Peyer's patch (tissue), 4 donors: ENCODE measurements around the gene TPP1. TPM values are rescaled to one million over a fixed set of nuclear protein-coding genes. Genes with fewer than 3 reads are reported as not detected.

Source experiments
- DNase-seq, 3 donors: peaks; one replicate each; pipeline ENCODE4 v3.0.0-alpha.2; 2017 to 2019
- H3K27ac ChIP-seq, 4 donors: fragments of 200-600 bp; sonication (generic); one replicate each; pipeline ENCODE4 v1.5.1; 2016 to 2019
- H3K27me3 ChIP-seq, 2 donors: fragments of 200-600 bp; sonication (generic); one replicate each; pipeline ENCODE4 v1.5.1; 2019
- H3K36me3 ChIP-seq, 3 donors: fragments of 200-600 bp; sonication (generic); one replicate each; pipeline ENCODE4 v1.5.1; 2016 to 2019
- H3K4me1 ChIP-seq, 4 donors: fragments of 200-600 bp; sonication (generic); one replicate each; pipeline ENCODE4 v1.5.1; 2016 to 2019
- H3K4me3 ChIP-seq, 4 donors: fragments of 200-600 bp; sonication (generic); 1 replicate in 3 of 4; 2 replicates in 1 of 4; pipeline ENCODE4 v1.5.1; 2016 to 2019; ENCODE audit warnings: mild to moderate bottlenecking in 1 of 4
- H3K9me3 ChIP-seq, 4 donors: fragments of 200-600 bp; sonication (generic); one replicate each; pipeline ENCODE4 v1.5.1; 2016 to 2019; ENCODE audit warnings: mild to moderate bottlenecking in 1 of 4
- CTCF ChIP-seq, 6 experiments: fragments of 450-650 bp in 4 of 6; fragments of 200-600 bp in 2 of 6; sonication (generic) in 1 of 6; IDR thresholded peaks; one replicate each; pipeline ENCODE4 v1.5.1; 2017 to 2019; ENCODE audit warnings: antibody characterized with exemption in 6 of 6, mild to moderate bottlenecking in 3 of 6, moderate library complexity in 1 of 6
- POLR2A ChIP-seq, 2 donors: fragments of 450-650 bp; IDR thresholded peaks; one replicate each; pipeline ENCODE4 v1.5.1; 2017; ENCODE audit warnings: antibody characterized with exemption in 2 of 2, mild to moderate bottlenecking in 2 of 2, moderate library complexity in 2 of 2
- total RNA-seq, 4 donors: library from RNA; depleted of rRNA; stranded (reverse); fragments of >200 nt; gene quantifications; one replicate each; pipeline ENCODE4 v1.1.0, GENCODE V29; 2016

Gene TPP1
- total RNA-seq, 4 donors from 2014 or later = 79.2 to 232 (median 134) TPM

DNA sequence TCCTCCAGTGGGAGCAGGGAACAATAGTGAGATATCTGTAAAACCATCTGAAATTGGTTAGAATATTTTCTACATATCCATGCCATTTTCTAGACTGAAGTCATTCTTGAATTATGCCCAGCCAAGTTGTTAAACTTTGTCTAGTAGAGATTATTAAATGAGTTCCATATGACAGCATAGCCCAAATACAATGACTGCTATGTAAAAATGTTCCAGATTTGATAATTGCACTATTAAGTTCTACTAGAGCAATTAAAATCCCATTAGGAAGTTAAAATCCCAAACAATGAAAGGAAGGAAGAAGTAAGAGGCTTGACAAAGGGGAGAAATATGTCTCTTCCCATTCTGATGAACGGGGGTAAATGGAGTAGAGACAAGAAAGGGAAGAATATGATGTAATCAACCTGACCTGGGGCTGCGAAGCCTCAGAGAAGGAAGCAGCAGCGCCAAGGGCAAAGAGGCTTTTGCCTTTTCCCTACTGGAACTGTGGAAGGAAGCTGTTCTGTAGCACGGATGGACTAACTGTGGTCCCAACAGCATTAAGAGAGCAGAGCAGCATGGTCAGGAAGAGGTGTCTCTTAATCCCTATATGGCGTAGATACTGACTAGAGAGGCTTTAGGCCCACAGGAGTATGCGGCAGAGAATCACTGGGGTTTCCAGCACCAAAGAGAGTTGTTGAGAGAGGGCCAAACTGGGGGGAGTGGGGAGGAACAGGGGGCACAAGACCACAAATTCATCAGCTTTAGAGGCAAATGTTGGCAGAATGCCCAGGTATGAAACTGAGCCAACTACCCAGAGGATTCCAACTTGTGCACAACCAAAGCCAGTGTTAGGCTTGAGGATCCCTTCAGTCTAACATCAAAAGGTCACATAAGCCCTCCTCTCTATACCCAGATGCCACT is 42.5 kb downstream of the TPP1 start:
- no peak for TF ChIP-seq POLR2A (IDR thresholded peaks at IDR 0.05)
- TF ChIP-seq CTCF (IDR thresholded peaks at IDR 0.05) = no peak
- H3K4me1 ChIP-seq = no peaks in the 10 kb centered on the region
- H3K36me3 ChIP-seq = peaks cover 0 to 4% (median 0%) of the 10 kb centered on the region in 3 donors
- no peak overlapping the region for H3K4me3 ChIP-seq
- peak overlapping the region in 2 of 4 donors; percentile 23 to 32 for H3K27ac ChIP-seq
- no peak for DNase-seq
- H3K27me3 ChIP-seq = no peaks in the 10 kb centered on the region
- H3K9me3 ChIP-seq = no peaks in the 10 kb centered on the region

GRCh38 chr11:6574816-6575715 is 44.2 kb downstream of the TPP1 start:
- no peak overlapping the region for H3K27ac ChIP-seq
- TF ChIP-seq CTCF (IDR thresholded peaks at IDR 0.05) = no peak
- TF ChIP-seq POLR2A (IDR thresholded peaks at IDR 0.05) = no peak
- no peaks in the 10 kb centered on the region for H3K9me3 ChIP-seq
- H3K27me3 ChIP-seq = no peaks in the 10 kb centered on the region
- H3K4me1 ChIP-seq = no peaks in the 10 kb centered on the region
- no peak overlapping the region for H3K4me3 ChIP-seq
- DNase-seq = no peak
- no peaks in the 10 kb centered on the region for H3K36me3 ChIP-seq

GRCh38 chr11:6572215-6572614 is 47.0 kb downstream of the TPP1 start:
- H3K4me1 ChIP-seq = no peaks in the 10 kb centered on the region
- no peak for DNase-seq
- no peak overlapping the region for H3K27ac ChIP-seq
- H3K4me3 ChIP-seq = no peak overlapping the region
- no peaks in the 10 kb centered on the region for H3K36me3 ChIP-seq
- no peaks in the 10 kb centered on the region for H3K27me3 ChIP-seq
- TF ChIP-seq CTCF (IDR thresholded peaks at IDR 0.05) (no peak), POLR2A (IDR thresholded peaks at IDR 0.05) (no peak)
- H3K9me3 ChIP-seq = no peaks in the 10 kb centered on the region

GRCh38 chr11:6571434-6572008 is 47.7 kb downstream of the TPP1 start:
- H3K27me3 ChIP-seq = no peaks in the 10 kb centered on the region
- H3K36me3 ChIP-seq = no peaks in the 10 kb centered on the region
- TF ChIP-seq POLR2A (IDR thresholded peaks at IDR 0.05) (no peak), CTCF (IDR thresholded peaks at IDR 0.05) (no peak)
- no peaks in the 10 kb centered on the region for H3K4me1 ChIP-seq
- no peak overlapping the region for H3K4me3 ChIP-seq
- H3K9me3 ChIP-seq = no peaks in the 10 kb centered on the region
- no peak overlapping the region for H3K27ac ChIP-seq
- DNase-seq = no peak

DNA sequence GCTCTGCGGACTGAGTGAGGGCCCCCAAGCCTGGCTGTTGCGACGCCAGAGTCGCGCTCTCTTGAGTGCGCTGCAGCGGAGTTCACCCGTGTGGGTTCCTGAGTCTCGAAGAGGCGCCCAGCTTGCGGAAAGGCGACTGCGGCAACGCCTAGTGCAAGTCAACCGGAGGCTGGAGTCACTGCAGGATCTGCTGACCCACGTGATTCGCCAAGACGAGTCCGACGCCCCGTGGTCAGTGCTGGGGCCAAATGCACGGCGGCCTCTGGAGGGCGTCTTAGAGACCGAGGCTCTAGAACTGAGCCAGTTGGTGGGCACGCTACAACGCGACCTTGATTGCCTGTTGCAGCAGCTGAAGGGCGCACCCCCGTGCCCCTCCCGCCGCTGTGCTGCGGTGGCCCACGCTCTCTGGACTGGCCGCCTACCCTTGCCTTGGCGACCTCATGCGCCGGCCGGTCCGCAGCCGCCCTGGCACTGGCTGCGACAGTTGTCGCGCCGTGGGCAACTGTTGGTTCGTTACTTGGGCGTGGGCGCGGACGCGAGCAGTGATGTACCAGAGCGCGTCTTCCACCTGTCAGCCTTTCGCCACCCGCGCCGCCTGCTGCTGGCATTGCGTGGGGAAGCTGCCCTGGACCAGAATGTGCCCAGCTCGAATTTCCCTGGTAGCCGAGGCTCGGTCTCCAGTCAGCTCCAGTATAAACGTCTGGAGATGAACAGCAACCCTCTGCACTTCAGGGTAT is 48.4 kb downstream of the TPP1 start:
- H3K27ac ChIP-seq = no peak overlapping the region
- TF ChIP-seq POLR2A (IDR thresholded peaks at IDR 0.05) = no peak
- no peak for TF ChIP-seq CTCF (IDR thresholded peaks at IDR 0.05)
- no peak overlapping the region for H3K4me3 ChIP-seq

More for the DNA sequence above, 48.4 kb downstream of the TPP1 start:
- Histone ChIP-seq H3K4me1 (no peaks in the 10 kb centered on the region), H3K9me3 (no peaks in the 10 kb centered on the region), H3K36me3 (no peaks in the 10 kb centered on the region), H3K27me3 (no peaks in the 10 kb centered on the region)
- DNase-seq = no peak
